Activated CD4-positive, alpha-beta memory T cell treated with anti-CD3 and anti-CD28 coated beads for 36 hours (primary cell): ENCODE measurements around the gene CDH23. TPM values are rescaled to one million over a fixed set of nuclear protein-coding genes. Genes with fewer than 3 reads are reported as not detected.
A peak's percentile ranks its signal among the peaks of the same experiment; 100 is the strongest.

Source experiments
- CTCF ChIA-PET: fragments of 350-600 bp; sonication (Branson Sonifier 250); formaldehyde crosslinking; loops from one replicate; lab custom pipeline; 2021; ENCODE audit warnings: antibody characterized with exemption, inconsistent platforms; lab: Charles Lee
- POLR2A ChIA-PET: fragments of 350-600 bp; sonication (Branson Sonifier 250); formaldehyde crosslinking; loops from one replicate; lab custom pipeline; 2021; ENCODE audit warnings: antibody characterized with exemption; lab: Charles Lee
- DNase-seq: peaks from one replicate; pipeline ENCODE4 v3.0.0-alpha.2; 2020
- H3K27ac Mint-ChIP-seq: one replicate; pipeline ENCODE4 v1.8.0; 2021; ENCODE audit warnings: mixed read lengths
- H3K27me3 Mint-ChIP-seq: one replicate; pipeline ENCODE4 v1.8.0; 2021; ENCODE audit warnings: mixed read lengths
- H3K36me3 Mint-ChIP-seq: one replicate; pipeline ENCODE4 v1.8.0; 2021; ENCODE audit warnings: mixed read lengths
- H3K4me1 Mint-ChIP-seq: one replicate; pipeline ENCODE4 v1.8.0; 2021; ENCODE audit warnings: low read depth, mixed read lengths
- H3K4me3 Mint-ChIP-seq: one replicate; pipeline ENCODE4 v1.8.0; 2021; ENCODE audit warnings: mild to moderate bottlenecking, mixed read lengths
- H3K9me3 Mint-ChIP-seq: one replicate; pipeline ENCODE4 v1.8.0; 2021; ENCODE audit warnings: mixed read lengths
- intact Hi-C: fragments of 100-400 bp; cut with micrococcal nuclease; formaldehyde crosslinking; loops from one replicate; pipeline ENCODE4 v1.15.1; 2023
- total RNA-seq, 2 experiments: library from RNA; stranded (reverse); gene quantifications; one replicate each; pipeline ENCODE4 v1.2.3, GENCODE V29; 2021

The CDH23 gene
- total RNA-seq, 2 experiments from 2014 or later, result 2.6 TPM

- intact Hi-C loops, result no loop called here
- Mint-ChIP-seq H3K27ac (no peak overlapping the region), H3K4me1 (no peaks in the 10 kb centered on the region), H3K27me3 (peaks cover 14% of the 10 kb centered on the region), H3K36me3 (no peaks in the 10 kb centered on the region), H3K9me3 (no peaks in the 10 kb centered on the region), H3K4me3 (no peak overlapping the region)
- CTCF ChIA-PET, result interaction anchor here (1.1 to 2.4 kb wide), 3 partner anchors 10 to 164 kb away, joined by 3 to 14 read pairs (median 3); no protein-coding TSS in a partner anchor
- POLR2A ChIA-PET, result no interaction called here
- DNase-seq, result no peak
These were observed 162.3 kb downstream of the CDH23 start for GRCh38 chr10:71558991-71559390.

- POLR2A ChIA-PET, result no interaction called here
- Mint-ChIP-seq H3K27me3 (peaks cover 12% of the 10 kb centered on the region), H3K9me3 (no peaks in the 10 kb centered on the region), H3K27ac (no peak overlapping the region), H3K4me3 (no peak overlapping the region), H3K4me1 (no peaks in the 10 kb centered on the region), H3K36me3 (no peaks in the 10 kb centered on the region)
- intact Hi-C loops, result no loop called here
- CTCF ChIA-PET, result no interaction called here
- no peak for DNase-seq
These were observed 164.4 kb downstream of the CDH23 start for GRCh38 chr10:71561003-71561574.

- POLR2A ChIA-PET, result no interaction called here
- Mint-ChIP-seq H3K9me3 (no peaks in the 10 kb centered on the region), H3K27me3 (peaks cover 12% of the 10 kb centered on the region), H3K27ac (no peak overlapping the region), H3K4me3 (no peak overlapping the region), H3K36me3 (no peaks in the 10 kb centered on the region), H3K4me1 (no peaks in the 10 kb centered on the region)
- CTCF ChIA-PET, result no interaction called here
- DNase-seq, result no peak
- intact Hi-C loops, result no loop called here
These were observed 165.5 kb downstream of the CDH23 start for GRCh38 chr10:71562181-71562580.

GRCh38 chr10:71562904-71563303 is 166.2 kb downstream of the CDH23 start:
- ChIA-PET POLR2A (no interaction called here), CTCF (no interaction called here)
- no peak overlapping the region for H3K4me3 Mint-ChIP-seq
- intact Hi-C loops, result no loop called here
- H3K4me1 Mint-ChIP-seq, result no peaks in the 10 kb centered on the region
- no peaks in the 10 kb centered on the region for H3K9me3 Mint-ChIP-seq
- peaks cover 12% of the 10 kb centered on the region for H3K27me3 Mint-ChIP-seq
- H3K27ac Mint-ChIP-seq, result no peak overlapping the region
- no peak for DNase-seq
- no peaks in the 10 kb centered on the region for H3K36me3 Mint-ChIP-seq

- CTCF ChIA-PET, result interaction anchor here (0.6 to 1.1 kb wide), 2 partner anchors 16 to 186 kb away, joined by 3 to 5 read pairs; no protein-coding TSS in a partner anchor
These were observed 167.6 kb downstream of the CDH23 start for GRCh38 chr10:71564194-71564820.

GRCh38 chr10:71565284-71566000 is 168.7 kb downstream of the CDH23 start:
- no peak overlapping the region for H3K4me3 Mint-ChIP-seq
- H3K36me3 Mint-ChIP-seq, result no peaks in the 10 kb centered on the region
- ChIA-PET POLR2A (no interaction called here), CTCF (interaction anchor here (0.7 to 1.1 kb wide), 2 partner anchors 17 to 332 kb away, joined by 3 to 5 read pairs; no protein-coding TSS in a partner anchor)
- no peaks in the 10 kb centered on the region for H3K9me3 Mint-ChIP-seq
- H3K27me3 Mint-ChIP-seq, result peaks cover 8% of the 10 kb centered on the region
- H3K27ac Mint-ChIP-seq, result no peak overlapping the region
- intact Hi-C loops, result no loop called here
- DNase-seq, result no peak
- H3K4me1 Mint-ChIP-seq, result no peaks in the 10 kb centered on the region

More at GRCh38 chr10:71564194-71564820, 167.6 kb downstream of the CDH23 start:
- H3K9me3 Mint-ChIP-seq, result no peaks in the 10 kb centered on the region
- no peak for DNase-seq
- H3K27me3 Mint-ChIP-seq, result peaks cover 12% of the 10 kb centered on the region
- H3K36me3 Mint-ChIP-seq, result no peaks in the 10 kb centered on the region
- H3K4me1 Mint-ChIP-seq, result no peaks in the 10 kb centered on the region
- intact Hi-C loops, result no loop called here
- H3K4me3 Mint-ChIP-seq, result no peak overlapping the region
- POLR2A ChIA-PET, result no interaction called here
- H3K27ac Mint-ChIP-seq, result no peak overlapping the region

GRCh38 chr10:71567006-71567405 is 170.3 kb downstream of the CDH23 start:
- Mint-ChIP-seq H3K27me3 (peaks cover 3% of the 10 kb centered on the region), H3K4me3 (no peak overlapping the region), H3K4me1 (no peaks in the 10 kb centered on the region), H3K36me3 (no peaks in the 10 kb centered on the region), H3K27ac (no peak overlapping the region), H3K9me3 (no peaks in the 10 kb centered on the region)
- ChIA-PET POLR2A (no interaction called here), CTCF (interaction anchor here (4.2 to 5.5 kb wide), 3 partner anchors 170 to 252 kb away, joined by 50 to 87 read pairs (median 68); partner anchors contain the start of gene CDH23)
- intact Hi-C loops, result no loop called here
- no peak for DNase-seq

GRCh38 chr10:71568896-71569492 is 172.3 kb downstream of the CDH23 start:
- intact Hi-C loops, result no loop called here
- no peaks in the 10 kb centered on the region for H3K4me1 Mint-ChIP-seq
- ChIA-PET CTCF (interaction anchor here (0.6 to 5.5 kb wide), 19 partner anchors 8 to 254 kb away, joined by 3 to 87 read pairs (median 7); partner anchors contain the start of genes CDH23 and SLC29A3), POLR2A (no interaction called here)
- H3K9me3 Mint-ChIP-seq, result no peaks in the 10 kb centered on the region
- no peak for DNase-seq
- no peak overlapping the region for H3K27ac Mint-ChIP-seq
- H3K4me3 Mint-ChIP-seq, result no peak overlapping the region
- no peaks in the 10 kb centered on the region for H3K27me3 Mint-ChIP-seq
- H3K36me3 Mint-ChIP-seq, result no peaks in the 10 kb centered on the region

GRCh38 chr10:71569775-71570588 is 173.3 kb downstream of the CDH23 start:
- POLR2A ChIA-PET, result interaction anchor here (0.6 kb wide), 1 partner anchor 254 kb away, joined by 3 read pairs; no protein-coding TSS in a partner anchor
- intact Hi-C loops, result loop anchor here (1.0 to 2.0 kb wide), 4 partner anchors 84 to 255 kb away; partner anchors contain the start of gene CDH23
- H3K27me3 Mint-ChIP-seq, result no peaks in the 10 kb centered on the region
- H3K9me3 Mint-ChIP-seq, result no peaks in the 10 kb centered on the region
- no peaks in the 10 kb centered on the region for H3K36me3 Mint-ChIP-seq
- no peak overlapping the region for H3K27ac Mint-ChIP-seq
- CTCF ChIA-PET, result interaction anchor here (0.5 to 5.5 kb wide), 52 partner anchors 9 to 341 kb away, joined by 3 to 87 read pairs (median 4); partner anchors contain the start of genes CDH23 and SLC29A3
- H3K4me3 Mint-ChIP-seq, result no peak overlapping the region
- H3K4me1 Mint-ChIP-seq, result no peaks in the 10 kb centered on the region
- peak; percentile 83 for DNase-seq

- DNase-seq, result no peak
- Mint-ChIP-seq H3K4me1 (no peaks in the 10 kb centered on the region), H3K4me3 (no peak overlapping the region), H3K36me3 (no peaks in the 10 kb centered on the region), H3K27ac (no peak overlapping the region), H3K27me3 (no peaks in the 10 kb centered on the region), H3K9me3 (no peaks in the 10 kb centered on the region)
- CTCF ChIA-PET, result interaction anchor here (0.9 to 5.5 kb wide), 18 partner anchors 11 to 325 kb away, joined by 3 to 87 read pairs (median 8); partner anchors contain the start of gene CDH23
- POLR2A ChIA-PET, result no interaction called here
- intact Hi-C loops, result loop anchor here (2.0 kb wide), 2 partner anchors 175 to 257 kb away; partner anchors contain the start of gene CDH23
These were observed 174.9 kb downstream of the CDH23 start for GRCh38 chr10:71571460-71572175.
